Naive thymus-derived CD4-positive, alpha-beta T cell (primary cell): Measurements from ENCODE around the gene ATP8B3. TPM values are rescaled to one million over a fixed set of nuclear protein-coding genes. Genes with fewer than 3 reads are reported as not detected.
"Not testable (repeated sequence)": the region's sequence is repeated elsewhere in the genome, so short reads cannot be mapped to it uniquely, and the experiment has no call there.

Experiments
- ATAC-seq: fragments of 150-1000 bp; cut with Tn5 transposase; 2 replicates; pipeline ENCODE4 v1.10.0; 2021; ENCODE audit warnings: mild to moderate bottlenecking, moderate library complexity
- CTCF ChIA-PET: fragments of 350-600 bp; sonication (Branson Sonifier 250); formaldehyde crosslinking; loops from one replicate; lab custom pipeline; 2021; ENCODE audit warnings: antibody characterized with exemption; lab: Charles Lee
- POLR2A ChIA-PET: fragments of 350-600 bp; sonication (Branson Sonifier 250); formaldehyde crosslinking; loops from one replicate; lab custom pipeline; 2021; ENCODE audit warnings: antibody characterized with exemption, inconsistent platforms; lab: Charles Lee
- DNase-seq, 9 donors: peaks; one replicate each; pipeline versions ENCODE4 v3.0.0 to v3.0.0-alpha.2; 2020 to 2022; ENCODE audit warnings: mixed read lengths in 1 of 9
- H3K27ac ChIP-seq: one replicate; pipeline ENCODE4 v1.7.0; 2013; ENCODE audit warnings: mild to moderate bottlenecking, low read depth, low read length, moderate library complexity
- H3K27me3 ChIP-seq, 2 donors: one replicate each; pipeline ENCODE4 v1.7.0; 2013; ENCODE audit warnings: low read length in 2 of 2, mild to moderate bottlenecking in 2 of 2, moderate library complexity in 2 of 2; ENCODE audit not compliant: control insufficient read depth in 2 of 2, insufficient read depth in 2 of 2
- H3K36me3 ChIP-seq, 3 experiments: 1 replicate in 2 of 3; 2 replicates in 1 of 3; pipeline ENCODE4 v1.7.0; 2013; ENCODE audit warnings: low read length in 3 of 3, mild to moderate bottlenecking in 3 of 3, moderate library complexity in 1 of 3; ENCODE audit not compliant: insufficient read depth in 3 of 3, control insufficient read depth in 2 of 3
- H3K4me1 ChIP-seq, 2 donors: one replicate each; pipeline ENCODE4 v1.7.0; 2013; ENCODE audit warnings: low read length in 2 of 2, mild to moderate bottlenecking in 2 of 2, moderate library complexity in 1 of 2; ENCODE audit not compliant: control insufficient read depth in 2 of 2, insufficient read depth in 2 of 2
- H3K4me3 ChIP-seq: 2 replicates; pipeline ENCODE4 v1.7.0; 2013; ENCODE audit warnings: mild to moderate bottlenecking, low read length
- H3K9me3 ChIP-seq, 3 experiments: 1 replicate in 2 of 3; 2 replicates in 1 of 3; pipeline ENCODE4 v1.7.0; 2013; ENCODE audit warnings: low read length in 3 of 3; ENCODE audit not compliant: control insufficient read depth in 2 of 3
- H3K27ac Mint-ChIP-seq, 9 donors: one replicate each; pipeline ENCODE4 v1.8.0; 2020 to 2022; ENCODE audit warnings: mixed read lengths in 9 of 9, mild to moderate bottlenecking in 8 of 9, moderate library complexity in 5 of 9, inconsistent platforms in 2 of 9
- H3K27me3 Mint-ChIP-seq, 5 donors: one replicate each; pipeline ENCODE4 v1.8.0; 2021 to 2022; ENCODE audit warnings: mixed read lengths in 5 of 5, mild to moderate bottlenecking in 1 of 5
- H3K36me3 Mint-ChIP-seq, 5 donors: one replicate each; pipeline ENCODE4 v1.8.0; 2020 to 2022; ENCODE audit warnings: mixed read lengths in 5 of 5, mild to moderate bottlenecking in 3 of 5, inconsistent platforms in 1 of 5
- H3K4me1 Mint-ChIP-seq, 7 donors: one replicate each; pipeline ENCODE4 v1.8.0; 2020 to 2022; ENCODE audit warnings: mixed read lengths in 7 of 7, mild to moderate bottlenecking in 3 of 7, inconsistent platforms in 1 of 7
- H3K4me3 Mint-ChIP-seq, 10 donors: one replicate each; pipeline ENCODE4 v1.8.0; 2020 to 2022; ENCODE audit warnings: mild to moderate bottlenecking in 10 of 10, mixed read lengths in 10 of 10, moderate library complexity in 6 of 10, inconsistent platforms in 2 of 10
- H3K9me3 Mint-ChIP-seq, 11 donors: one replicate each; pipeline ENCODE4 v1.8.0; 2020 to 2022; ENCODE audit warnings: mixed read lengths in 11 of 11, mild to moderate bottlenecking in 4 of 11, inconsistent platforms in 1 of 11, moderate library complexity in 1 of 11
- intact Hi-C, 2 donors: fragments of 100-400 bp; cut with micrococcal nuclease; formaldehyde crosslinking; loops; one replicate each; pipeline ENCODE4 v1.15.1; 2023
- polyA plus RNA-seq, 2 donors: library from polyadenylated mRNA; unstranded; fragments of 300-500 nt; fragmentation: Illumina TruSeq; gene quantifications; one replicate each; pipeline ENCODE4 v1.2.3, GENCODE V29; 2021
- total RNA-seq, 6 experiments: library from RNA in 5 of 6; stranded (reverse) in 5 of 6; gene quantifications; 1 replicate in 5 of 6; 2 replicates in 1 of 6; pipeline ENCODE4 v1.2.3 and lab custom pipeline; 2021 to 2026

The ATP8B3 gene
- total and polyA plus RNA-seq, 7 experiments from 2014 or later: 0.83 to 15.3 (median 3.2) TPM

DNA sequence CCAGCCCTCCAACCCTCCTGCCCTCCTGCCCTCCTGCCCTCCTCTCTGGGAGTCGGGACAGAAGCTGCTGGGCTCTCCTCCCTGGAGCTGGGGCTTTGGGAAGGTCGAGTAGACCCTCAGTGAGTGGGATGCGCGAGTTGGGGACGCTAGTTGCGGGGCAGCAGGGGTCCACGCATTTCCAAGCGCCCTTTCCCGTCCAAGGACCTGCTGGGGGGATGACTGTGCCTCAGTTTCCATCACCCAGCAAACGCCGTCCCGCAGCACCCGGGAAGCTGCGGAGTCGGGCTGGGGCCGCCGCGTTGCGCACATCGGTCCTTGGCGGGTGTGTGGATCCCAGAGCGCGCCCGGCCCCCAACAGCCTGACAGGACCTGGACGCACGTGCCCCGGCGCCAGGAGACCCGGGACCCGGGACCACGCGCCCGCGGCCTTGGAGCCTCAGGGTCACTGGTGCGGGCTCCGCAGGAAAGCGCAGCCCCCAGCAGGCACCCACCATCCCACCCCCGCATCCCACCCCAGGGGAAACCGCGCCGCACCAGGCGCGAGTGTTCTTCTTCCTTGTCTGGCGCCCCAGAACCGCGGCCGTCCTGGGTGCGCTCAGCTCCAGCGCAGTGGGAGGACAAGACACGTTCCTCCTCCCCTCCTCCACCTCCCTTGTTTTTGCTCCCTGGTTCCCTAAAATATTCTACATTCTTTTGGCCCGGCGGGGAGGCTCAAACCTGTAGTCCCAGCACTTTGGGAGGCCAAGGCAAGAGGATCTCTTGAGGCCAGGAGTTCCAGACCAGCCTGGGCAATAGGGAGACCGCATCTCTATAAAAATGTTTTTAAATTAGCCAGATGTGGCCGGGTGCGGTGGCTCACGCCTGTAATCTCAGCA lies 49.6 kb downstream of the ATP8B3 start:
- peaks cover 33 to 90% (median 48%) of the 10 kb centered on the region in 5 donors for H3K27me3 Mint-ChIP-seq
- H3K27me3 ChIP-seq: peaks cover 5 to 17% of the 10 kb centered on the region in 2 donors

DNA sequence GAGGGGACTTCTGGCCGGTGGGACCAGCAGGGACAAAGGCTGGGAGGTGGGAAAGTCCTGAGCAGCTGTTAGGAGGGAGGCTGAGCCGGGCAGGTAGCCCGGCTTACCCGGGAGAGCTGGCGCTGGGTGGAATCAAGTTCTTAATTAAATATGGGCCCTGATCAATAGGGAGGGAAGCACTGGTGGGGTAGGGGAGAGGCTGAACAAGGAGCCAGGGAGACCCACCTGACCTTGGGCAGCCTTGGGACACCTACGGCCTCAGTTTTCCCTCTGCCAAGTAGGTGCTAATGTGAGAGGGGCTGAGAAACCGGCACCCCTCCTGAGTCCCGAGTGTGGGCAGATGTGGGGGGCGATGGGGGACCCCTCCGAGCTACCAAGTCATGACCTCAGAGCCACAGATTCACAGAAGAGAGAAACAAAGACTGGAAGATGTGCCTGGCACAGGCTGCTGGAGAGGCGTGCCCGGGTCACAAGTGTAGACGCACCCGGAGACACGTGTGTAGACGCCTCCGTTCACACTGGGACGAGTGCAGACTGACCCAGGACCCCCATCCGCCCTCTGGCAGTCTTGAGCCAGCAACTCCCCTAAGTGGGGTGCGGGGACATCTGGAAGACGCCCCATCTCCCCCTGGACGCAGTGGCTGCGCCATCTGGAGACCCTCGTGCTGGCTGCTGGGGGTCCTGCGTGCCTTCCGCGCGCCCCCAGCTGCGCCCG lies 50.4 kb downstream of the ATP8B3 start:
- intact Hi-C loops: no loop called here
- CTCF ChIA-PET: interaction anchor here (1.0 kb wide), 1 partner anchor 76 kb away, joined by 4 read pairs; no protein-coding TSS in a partner anchor
- Histone ChIP-seq H3K9me3 (no peaks in the 10 kb centered on the region), H3K4me3 (no peak overlapping the region), H3K4me1 (no peaks in the 10 kb centered on the region), H3K36me3 (no peaks in the 10 kb centered on the region), H3K27ac (no peak overlapping the region), H3K27me3 (peaks cover 0 to 10% of the 10 kb centered on the region in 2 donors)
- ATAC-seq: no peak
- Mint-ChIP-seq H3K27ac (no peak overlapping the region), H3K27me3 (peaks cover 39 to 89% (median 55%) of the 10 kb centered on the region in 5 donors), H3K9me3 (no peaks in the 10 kb centered on the region), H3K4me1 (peaks cover 0 to 7% (median 6%) of the 10 kb centered on the region in 7 donors), H3K36me3 (peaks cover 0 to 2% (median 0%) of the 10 kb centered on the region in 5 donors), H3K4me3 (no peak overlapping the region)
- POLR2A ChIA-PET: no interaction called here
- no peak for DNase-seq

More for the DNA sequence above, 49.6 kb downstream of the ATP8B3 start:
- intact Hi-C loops: no loop called here
- H3K4me1 Mint-ChIP-seq: no peaks in the 10 kb centered on the region
- H3K4me3 ChIP-seq: no peak overlapping the region
- ChIA-PET CTCF (no interaction called here), POLR2A (no interaction called here)
- H3K36me3 ChIP-seq: no peaks in the 10 kb centered on the region
- ATAC-seq (no peak), DNase-seq (no peak)
- H3K4me1 ChIP-seq: no peaks in the 10 kb centered on the region
- H3K27ac Mint-ChIP-seq: no peak overlapping the region
- no peaks in the 10 kb centered on the region for H3K9me3 Mint-ChIP-seq
- H3K36me3 Mint-ChIP-seq: no peaks in the 10 kb centered on the region
- H3K4me3 Mint-ChIP-seq: no peak overlapping the region
- H3K27ac ChIP-seq: no peak overlapping the region
- no peaks in the 10 kb centered on the region for H3K9me3 ChIP-seq

DNA sequence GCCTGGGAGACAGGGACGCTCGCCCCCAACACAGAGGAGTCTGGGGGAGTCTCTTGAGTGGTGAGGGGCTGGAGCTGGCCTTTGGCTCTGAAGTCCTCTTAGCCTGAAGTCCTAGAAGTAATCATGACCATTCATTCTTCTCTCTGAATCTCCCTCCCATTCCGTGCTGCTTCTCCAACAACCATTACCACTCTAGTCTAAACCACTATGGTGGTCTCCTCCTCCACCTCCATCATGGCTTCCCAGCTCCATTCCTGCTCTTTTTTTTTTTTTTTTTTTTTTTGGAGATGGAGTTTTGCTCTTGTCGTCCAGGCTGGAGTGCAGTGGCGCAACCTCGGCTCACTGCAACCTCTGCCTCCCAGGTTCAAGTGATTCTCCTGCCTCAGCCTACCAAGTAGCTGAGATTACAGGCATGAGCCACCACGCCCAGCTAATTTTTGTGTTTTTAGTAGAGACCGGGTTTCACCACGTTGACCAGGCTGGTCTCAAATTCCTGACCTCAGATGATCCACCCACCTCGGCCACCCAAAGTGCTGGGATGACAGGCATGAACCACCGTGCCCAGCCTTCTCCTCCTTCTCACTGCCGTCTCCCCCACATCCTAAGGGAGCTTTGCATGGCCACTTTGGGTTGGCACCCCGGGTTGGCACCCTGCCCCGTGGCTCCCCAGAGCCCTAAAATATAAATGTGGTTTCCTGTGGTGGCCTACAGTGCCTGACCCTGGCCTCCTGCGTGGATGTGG lies 51.1 kb downstream of the ATP8B3 start:
- not testable (repeated sequence) for H3K4me1 Mint-ChIP-seq
- CTCF ChIA-PET: interaction anchor here (1.0 kb wide), 1 partner anchor 76 kb away, joined by 4 read pairs; no protein-coding TSS in a partner anchor

GRCh38 chr19:1760020-1760419 lies 52.1 kb downstream of the ATP8B3 start:
- no peaks in the 10 kb centered on the region for H3K9me3 Mint-ChIP-seq
- peaks cover 4 to 13% (median 8%) of the 10 kb centered on the region in 7 donors for H3K4me1 Mint-ChIP-seq
- POLR2A ChIA-PET: interaction anchor here (0.6 kb wide), 1 partner anchor 76 kb away, joined by 3 read pairs; no protein-coding TSS in a partner anchor
- Histone ChIP-seq H3K4me1 (no peaks in the 10 kb centered on the region), H3K27ac (no peak overlapping the region), H3K27me3 (peaks cover 0 to 14% of the 10 kb centered on the region in 2 donors), H3K4me3 (no peak overlapping the region), H3K36me3 (no peaks in the 10 kb centered on the region), H3K9me3 (no peaks in the 10 kb centered on the region)
- H3K27ac Mint-ChIP-seq: no peak overlapping the region
- CTCF ChIA-PET: no interaction called here
- H3K27me3 Mint-ChIP-seq: peaks cover 36 to 86% (median 58%) of the 10 kb centered on the region in 5 donors
- DNase-seq (no peak), ATAC-seq (no peak)
- peaks cover 0 to 3% (median 0%) of the 10 kb centered on the region in 5 donors for H3K36me3 Mint-ChIP-seq
- no peak overlapping the region for H3K4me3 Mint-ChIP-seq
- intact Hi-C loops: no loop called here

More for the DNA sequence above, 51.1 kb downstream of the ATP8B3 start:
- H3K36me3 Mint-ChIP-seq, H3K4me3 Mint-ChIP-seq, H3K4me3 ChIP-seq, H3K4me1 ChIP-seq, H3K9me3 Mint-ChIP-seq, H3K9me3 ChIP-seq, H3K36me3 ChIP-seq, H3K27ac ChIP-seq, POLR2A ChIA-PET, intact Hi-C loops, ATAC-seq, DNase-seq, H3K27ac Mint-ChIP-seq: not testable (repeated sequence)
- H3K27me3 Mint-ChIP-seq: peaks cover 39 to 89% (median 60%) of the 10 kb centered on the region in 5 donors
- peaks cover 0 to 11% of the 10 kb centered on the region in 2 donors for H3K27me3 ChIP-seq

GRCh38 chr19:1758959-1759903 lies 52.8 kb downstream of the ATP8B3 start:
- CTCF ChIA-PET: no interaction called here
- Mint-ChIP-seq H3K27ac (no peak overlapping the region), H3K4me3 (no peak overlapping the region), H3K27me3 (peaks cover 36 to 83% (median 52%) of the 10 kb centered on the region in 5 donors), H3K4me1 (peaks cover 4 to 13% (median 8%) of the 10 kb centered on the region in 7 donors), H3K9me3 (no peaks in the 10 kb centered on the region), H3K36me3 (peaks cover 0 to 3% (median 0%) of the 10 kb centered on the region in 5 donors)
- intact Hi-C loops: loop anchor here in 1 of 2 donors (5.0 kb wide), 1 partner anchor 292 kb away; no protein-coding TSS in a partner anchor
- Histone ChIP-seq H3K27ac (no peak overlapping the region), H3K4me3 (no peak overlapping the region), H3K9me3 (no peaks in the 10 kb centered on the region), H3K27me3 (peaks cover 0 to 14% of the 10 kb centered on the region in 2 donors), H3K36me3 (no peaks in the 10 kb centered on the region), H3K4me1 (no peaks in the 10 kb centered on the region)
- DNase-seq (no peak), ATAC-seq (no peak)
- POLR2A ChIA-PET: no interaction called here
